Neuron (in vitro differentiated cells): ENCODE measurements around the gene IL1R2.
"Not testable (repeated sequence)": the region's sequence is repeated elsewhere in the genome, so short reads cannot be mapped to it uniquely, and the experiment has no call there.

ENCODE experiments used
- H2AFZ ChIP-seq: one replicate; pipeline ENCODE4 v1.6.1; 2013; ENCODE audit warnings: low read depth, mild to moderate bottlenecking, inconsistent platforms, low read length, moderate library complexity
- H3K27me3 ChIP-seq: one replicate; pipeline ENCODE4 v1.6.1; 2013; ENCODE audit warnings: low read length; ENCODE audit not compliant: insufficient read depth
- H3K36me3 ChIP-seq: one replicate; pipeline ENCODE4 v1.6.1; 2013; ENCODE audit warnings: low read length; ENCODE audit not compliant: insufficient read depth
- H3K4me1 ChIP-seq: one replicate; pipeline ENCODE4 v1.6.1; 2013; ENCODE audit warnings: low read length; ENCODE audit not compliant: insufficient read depth
- H3K4me3 ChIP-seq: 2 replicates; pipeline ENCODE4 v1.5.1; 2013; ENCODE audit warnings: mild to moderate bottlenecking, low read length, moderate library complexity
- H3K9me3 ChIP-seq: one replicate; pipeline ENCODE4 v1.6.1; 2013; ENCODE audit warnings: low read length

IL1R2 gene

DNA sequence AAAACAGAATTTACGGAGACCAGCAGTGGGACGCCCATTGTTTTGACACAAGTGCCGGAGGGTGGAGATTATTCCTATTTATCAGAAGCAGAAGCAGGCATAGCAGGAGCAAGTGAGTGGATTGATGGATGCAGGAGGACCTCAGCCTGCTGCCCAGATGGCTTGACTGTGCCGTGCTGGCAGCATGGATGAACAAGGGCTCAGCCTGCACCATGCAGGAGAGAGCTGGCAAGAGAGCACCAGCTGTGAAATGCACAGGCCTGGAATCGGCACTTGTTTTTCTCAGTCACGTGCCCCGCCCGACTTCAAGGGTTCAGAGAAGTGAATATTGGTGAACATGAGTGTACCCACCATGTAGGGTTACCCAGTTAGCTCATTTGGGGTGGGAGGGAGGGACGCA lies 4.0 kb downstream of the IL1R2 start:
- H3K36me3 ChIP-seq = no peaks in the 10 kb centered on the region
- no peak overlapping the region for H3K4me3 ChIP-seq
- H3K9me3 ChIP-seq = no peaks in the 10 kb centered on the region
- peaks cover 5% of the 10 kb centered on the region for H3K27me3 ChIP-seq
- no peaks in the 10 kb centered on the region for H3K4me1 ChIP-seq
- H2AFZ ChIP-seq = no peak overlapping the region

DNA sequence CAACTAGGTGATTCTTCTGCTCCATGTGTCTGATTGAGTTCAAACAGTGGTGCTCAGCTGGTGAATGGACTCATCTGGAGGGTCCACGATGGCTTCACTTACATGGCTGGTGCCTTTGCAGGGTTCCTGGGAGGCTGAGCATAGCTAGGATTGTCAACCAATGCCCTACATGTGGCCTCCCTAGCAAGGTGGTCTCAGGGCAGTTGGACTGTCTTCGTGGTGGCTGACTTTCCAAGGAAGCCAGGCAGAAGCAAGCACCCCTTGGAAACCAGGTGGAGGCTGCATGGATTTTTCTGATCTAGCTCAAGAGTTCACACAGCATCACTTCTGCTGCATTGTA lies 6.8 kb downstream of the IL1R2 start:
- no peak overlapping the region for H2AFZ ChIP-seq
- no peaks in the 10 kb centered on the region for H3K4me1 ChIP-seq
- peaks cover 5% of the 10 kb centered on the region for H3K27me3 ChIP-seq
- H3K9me3 ChIP-seq = no peaks in the 10 kb centered on the region
- no peak overlapping the region for H3K4me3 ChIP-seq
- no peaks in the 10 kb centered on the region for H3K36me3 ChIP-seq

- Histone ChIP-seq H3K9me3 (no peaks in the 10 kb centered on the region), H3K36me3 (no peaks in the 10 kb centered on the region), H3K27me3 (peaks cover 5% of the 10 kb centered on the region), H3K4me3 (no peak overlapping the region), H2AFZ (no peak overlapping the region), H3K4me1 (no peaks in the 10 kb centered on the region)
These were observed 7.4 kb downstream of the IL1R2 start for GRCh38 chr2:101998896-101999789.

GRCh38 chr2:102000012-102000411 lies 8.3 kb downstream of the IL1R2 start:
- H3K9me3 ChIP-seq = no peaks in the 10 kb centered on the region
- no peak overlapping the region for H3K4me3 ChIP-seq
- H3K27me3 ChIP-seq = peaks cover 5% of the 10 kb centered on the region
- H3K36me3 ChIP-seq = no peaks in the 10 kb centered on the region
- H2AFZ ChIP-seq = no peak overlapping the region
- no peaks in the 10 kb centered on the region for H3K4me1 ChIP-seq

GRCh38 chr2:102000813-102001766 lies 9.3 kb downstream of the IL1R2 start:
- Histone ChIP-seq H3K36me3 (no peaks in the 10 kb centered on the region), H3K4me3 (no peak overlapping the region), H2AFZ (no peak overlapping the region), H3K9me3 (no peaks in the 10 kb centered on the region), H3K27me3 (peaks cover 5% of the 10 kb centered on the region), H3K4me1 (no peaks in the 10 kb centered on the region)

GRCh38 chr2:102001767-102002142 lies 10.0 kb downstream of the IL1R2 start:
- Histone ChIP-seq H3K4me3 (no peak overlapping the region), H2AFZ (no peak overlapping the region)

GRCh38 chr2:102002228-102002627 lies 10.5 kb downstream of the IL1R2 start:
- Histone ChIP-seq H3K4me1 (no peaks in the 10 kb centered on the region), H3K4me3 (no peak overlapping the region), H3K36me3 (no peaks in the 10 kb centered on the region), H3K27me3 (peaks cover 3% of the 10 kb centered on the region), H2AFZ (no peak overlapping the region), H3K9me3 (no peaks in the 10 kb centered on the region)

More at GRCh38 chr2:102001767-102002142, 10.0 kb downstream of the IL1R2 start:
- Histone ChIP-seq H3K36me3 (no peaks in the 10 kb centered on the region), H3K27me3 (peaks cover 5% of the 10 kb centered on the region), H3K4me1 (no peaks in the 10 kb centered on the region), H3K9me3 (no peaks in the 10 kb centered on the region)

DNA sequence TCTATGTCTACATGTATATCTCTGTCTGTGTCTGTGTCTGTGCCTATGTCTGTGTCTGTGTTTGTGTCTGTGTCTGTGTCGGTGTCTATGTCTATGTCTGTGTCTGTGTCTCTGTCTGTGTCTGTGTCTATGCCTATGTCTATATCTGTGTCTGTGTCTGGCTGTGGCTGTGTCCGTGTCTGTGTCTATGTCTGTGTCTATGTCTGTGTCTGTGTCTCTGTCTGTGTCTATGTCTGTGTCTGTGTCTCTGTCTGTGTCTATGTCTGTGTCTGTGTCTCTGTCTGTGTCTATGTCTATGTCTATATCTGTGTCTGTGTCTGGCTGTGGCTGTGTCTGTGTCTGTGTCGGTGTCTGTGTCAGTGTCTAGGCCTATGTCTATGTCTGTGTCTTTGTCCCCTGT lies 11.1 kb downstream of the IL1R2 start:
- H3K9me3 ChIP-seq, H2AFZ ChIP-seq, H3K36me3 ChIP-seq, H3K4me3 ChIP-seq, H3K4me1 ChIP-seq, H3K27me3 ChIP-seq: not testable (repeated sequence)

DNA sequence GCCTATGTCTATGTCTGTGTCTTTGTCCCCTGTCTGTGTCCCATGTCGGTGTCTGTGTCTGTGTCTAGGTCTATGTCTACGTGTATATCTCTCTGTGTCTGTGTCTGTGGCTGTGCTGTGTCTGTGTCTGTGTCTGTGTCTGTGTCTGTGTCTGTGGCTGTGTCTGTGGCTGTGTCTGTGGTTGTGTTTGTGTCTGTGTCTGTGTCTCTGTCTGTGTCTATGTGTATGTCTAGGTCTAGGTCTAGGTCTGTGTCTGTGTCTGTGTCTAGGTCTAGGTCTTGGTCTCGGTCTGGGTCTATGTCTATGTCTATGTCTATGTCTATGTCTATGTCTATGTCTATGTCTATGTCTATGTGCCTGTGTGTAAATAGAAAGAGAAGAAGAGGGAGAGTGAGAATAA lies 11.9 kb downstream of the IL1R2 start:
- no peaks in the 10 kb centered on the region for H3K4me1 ChIP-seq
- no peaks in the 10 kb centered on the region for H3K9me3 ChIP-seq
- no peak overlapping the region for H3K4me3 ChIP-seq
- no peaks in the 10 kb centered on the region for H3K27me3 ChIP-seq
- H3K36me3 ChIP-seq = no peaks in the 10 kb centered on the region
- H2AFZ ChIP-seq = no peak overlapping the region

DNA sequence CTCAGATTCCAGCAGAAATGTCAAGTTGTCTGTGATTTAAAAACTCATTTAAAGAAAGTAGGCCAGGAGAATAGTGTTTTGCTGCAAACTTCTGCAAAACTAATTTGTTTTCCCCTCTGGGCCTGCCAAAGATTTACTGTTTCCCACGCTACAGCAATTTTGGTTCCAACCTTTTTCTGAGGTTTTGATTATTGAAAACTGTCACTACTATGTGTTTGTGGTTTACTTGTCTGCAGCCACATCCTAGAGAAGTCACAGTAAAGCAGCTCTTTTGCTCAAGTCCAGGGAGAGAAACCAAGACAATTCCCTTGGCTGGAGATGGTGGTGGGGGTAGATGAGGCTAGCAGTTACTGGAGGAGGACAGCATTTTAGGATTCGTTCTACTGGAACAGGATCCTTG lies 12.8 kb downstream of the IL1R2 start:
- Histone ChIP-seq H3K36me3 (no peaks in the 10 kb centered on the region), H3K4me3 (no peak overlapping the region), H3K4me1 (no peaks in the 10 kb centered on the region), H2AFZ (no peak overlapping the region), H3K27me3 (no peaks in the 10 kb centered on the region), H3K9me3 (no peaks in the 10 kb centered on the region)

DNA sequence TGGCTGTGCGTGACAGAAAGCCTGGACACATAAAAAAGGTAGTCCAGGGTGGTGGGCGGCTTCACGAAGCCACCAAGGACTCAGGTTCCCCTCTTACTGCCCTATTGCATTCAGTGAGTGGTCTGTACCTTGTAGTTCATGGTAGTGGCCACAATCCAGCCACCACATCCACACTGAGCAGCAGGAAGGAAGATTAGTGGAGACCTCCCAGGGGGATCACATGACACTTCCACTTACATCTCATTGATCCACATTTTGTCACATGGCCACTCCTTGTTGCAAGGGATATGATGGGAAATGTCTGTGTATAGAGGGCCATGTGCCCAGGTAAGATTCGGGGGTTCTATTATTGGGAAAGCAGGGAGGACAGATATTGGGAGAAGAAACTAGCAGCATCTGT lies 13.7 kb downstream of the IL1R2 start:
- Histone ChIP-seq H3K4me3 (no peak overlapping the region), H3K36me3 (no peaks in the 10 kb centered on the region), H2AFZ (no peak overlapping the region), H3K27me3 (no peaks in the 10 kb centered on the region), H3K9me3 (no peaks in the 10 kb centered on the region), H3K4me1 (no peaks in the 10 kb centered on the region)

DNA sequence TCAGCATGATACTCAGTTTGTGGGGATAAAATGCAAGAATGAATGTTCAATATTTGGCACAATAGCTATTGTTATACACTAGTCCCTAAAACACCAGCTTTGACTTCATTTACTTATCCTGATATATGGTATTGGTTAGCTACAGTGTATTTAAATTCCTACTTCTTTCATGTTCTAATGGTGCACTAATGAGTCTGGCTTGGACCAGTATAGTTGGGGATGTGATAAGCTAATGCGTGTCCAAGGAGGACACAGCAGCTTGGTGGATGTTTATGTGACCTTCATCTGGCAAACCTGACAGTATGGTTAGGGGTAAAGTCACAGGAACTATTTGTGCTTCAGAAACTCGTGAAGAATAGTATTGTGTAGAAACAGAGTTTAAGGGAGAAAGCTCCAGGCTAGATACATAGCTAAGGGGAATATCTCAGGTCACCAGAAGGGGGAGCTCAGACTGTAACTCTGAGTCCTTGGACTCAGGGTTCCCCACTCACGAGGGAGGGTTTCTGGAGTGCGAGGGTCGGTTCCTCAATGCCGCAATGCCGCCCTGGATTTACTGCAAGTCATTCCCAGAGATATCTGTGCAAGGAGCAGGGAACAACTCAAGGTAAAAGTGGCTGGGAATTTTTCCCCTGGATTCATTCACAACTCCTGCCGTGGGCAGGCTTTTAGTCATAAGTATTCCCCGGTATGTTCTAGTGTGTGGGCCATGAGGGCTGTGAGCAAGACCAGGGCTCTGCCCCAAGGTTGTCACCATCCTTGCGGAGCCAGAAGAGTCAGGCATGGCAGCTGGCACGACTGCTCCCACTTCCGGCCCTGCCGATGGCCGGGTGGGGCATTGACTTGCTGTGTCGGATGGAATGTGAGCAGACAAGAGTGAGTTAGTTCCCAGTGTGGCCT lies 14.5 kb downstream of the IL1R2 start:
- Histone ChIP-seq H2AFZ (no peak overlapping the region), H3K4me3 (no peak overlapping the region), H3K9me3 (no peaks in the 10 kb centered on the region), H3K27me3 (no peaks in the 10 kb centered on the region), H3K4me1 (no peaks in the 10 kb centered on the region), H3K36me3 (no peaks in the 10 kb centered on the region)
